HCT116 (cell line): Measurements from ENCODE around the gene KHDRBS2. TPM values are rescaled to one million over a fixed set of nuclear protein-coding genes. Genes with fewer than 3 reads are reported as not detected.

ENCODE experiments used
- ATAC-seq: fragments of 200-7000 bp; cut with Tn5 transposase; 2 replicates; pipeline ENCODE4 v1.9.1; 2020; ENCODE audit warnings: mild to moderate bottlenecking, moderate library complexity
- BruUV-seq: library from RNA; stranded (reverse); fragments of 400-500 nt; replicated peaks from 2 replicates; lab custom pipeline; 2021; lab: Mats Ljungman, UMichigan
- CTCF ChIA-PET: fragments of 300-600 bp; sonication (Branson Sonifier 250); formaldehyde crosslinking; loops from one replicate; lab custom pipeline; 2021; ENCODE audit warnings: antibody characterized with exemption; lab: Charles Lee
- POLR2A ChIA-PET: fragments of 300-600, 350-600 bp; sonication (Branson Sonifier 250); formaldehyde crosslinking; loops from one replicate; lab custom pipeline; 2021; ENCODE audit warnings: antibody characterized with exemption; lab: Charles Lee
- RAD21 ChIA-PET, 2 experiments: fragments of 300-600 bp; sonication (Branson Sonifier 250); formaldehyde crosslinking; loops; one replicate each; lab custom pipeline; 2023; ENCODE audit warnings: low total read pairs in 2 of 2; ENCODE audit not compliant: uncharacterized antibody in 2 of 2, unreplicated experiment in 2 of 2, low non-redundant PET in 1 of 2; lab: Charles Lee
- DNase-seq: peaks from one replicate; pipeline ENCODE4 v3.0.0-alpha.2; 2010; ENCODE audit warnings: low read depth, low spot score
- H2AFZ ChIP-seq: fragments of 200-600 bp; shearing (Covaris generic), sonication (generic); 2 replicates; pipeline ENCODE4 v1.6.1; 2017; ENCODE audit warnings: low read depth, mixed run types, mixed read lengths, antibody characterized with exemption, low read length; ENCODE audit not compliant: poor library complexity, severe bottlenecking
- H3K27ac ChIP-seq: 2 replicates; pipeline ENCODE4 v1.5.1; 2012; ENCODE audit warnings: low read depth, low read length
- H3K27me3 ChIP-seq: fragments of 200-600 bp; sonication (generic); 2 replicates; pipeline ENCODE4 v1.6.1; 2016; ENCODE audit warnings: mixed run types, low read length, mixed read lengths; ENCODE audit not compliant: insufficient read depth
- H3K36me3 ChIP-seq, 2 experiments: fragments of 200-500 bp in 1 of 2; fragments of 200-600 bp in 1 of 2; sonication (Bioruptor generic) in 1 of 2; sonication (generic) in 1 of 2; 2 replicates each; pipeline versions ENCODE4 v1.5.1 to v1.6.1; 2014 to 2016; ENCODE audit warnings: low read length in 2 of 2, inconsistent platforms in 1 of 2, mixed read lengths in 1 of 2, mixed run types in 1 of 2; ENCODE audit not compliant: insufficient read depth in 2 of 2, control insufficient read depth in 1 of 2
- H3K4me1 ChIP-seq, 2 experiments: fragments of 200-600 bp in 1 of 2; sonication (generic) in 1 of 2; 2 replicates each; pipeline versions ENCODE4 v1.5.1 to v1.6.1; 2012 to 2017; ENCODE audit warnings: low read length in 2 of 2, inconsistent platforms in 1 of 2, mild to moderate bottlenecking in 1 of 2, mixed read lengths in 1 of 2, mixed run types in 1 of 2, moderate library complexity in 1 of 2; ENCODE audit not compliant: insufficient read depth in 2 of 2, control insufficient read depth in 1 of 2
- H3K4me2 ChIP-seq: fragments of 200-600 bp; sonication (generic); 2 replicates; pipeline ENCODE4 v1.6.1; 2017; ENCODE audit warnings: mixed run types, low read length, mixed read lengths
- H3K4me3 ChIP-seq, 2 experiments: fragments of 200-600 bp in 1 of 2; sonication (generic) in 1 of 2; replicated peaks in 1 of 2; 2 replicates each; pipeline ENCODE4 v1.5.1; 2011 to 2016; ENCODE audit warnings: low read length in 2 of 2, control low read depth in 1 of 2, low read depth in 1 of 2, mild to moderate bottlenecking in 1 of 2, mixed read lengths in 1 of 2, mixed run types in 1 of 2
- H3K79me2 ChIP-seq: fragments of 200-600 bp; sonication (generic); 2 replicates; pipeline ENCODE4 v1.6.1; 2017; ENCODE audit warnings: mild to moderate bottlenecking, mixed run types, low read length, moderate library complexity, mixed read lengths; ENCODE audit not compliant: insufficient read depth
- H3K9ac ChIP-seq: fragments of 200-600 bp; sonication (generic); 2 replicates; pipeline ENCODE4 v1.6.1; 2016; ENCODE audit warnings: low read length, mixed read lengths
- H3K9me2 ChIP-seq: fragments of 200-600 bp; sonication (generic), shearing (Covaris generic); 2 replicates; pipeline ENCODE4 v1.6.1; 2017; ENCODE audit warnings: mixed run types, mild to moderate bottlenecking, moderate library complexity; ENCODE audit not compliant: insufficient read depth
- H3K9me3 ChIP-seq, 2 experiments: fragments of 200-500 bp in 1 of 2; fragments of 200-600 bp in 1 of 2; sonication (Bioruptor generic) in 1 of 2; sonication (generic) in 1 of 2; 2 replicates each; pipeline ENCODE4 v1.6.1; 2014 to 2017; ENCODE audit warnings: low read length in 2 of 2, mixed read lengths in 2 of 2, inconsistent platforms in 1 of 2, low read depth in 1 of 2, mild to moderate bottlenecking in 1 of 2, mixed run types in 1 of 2, moderate library complexity in 1 of 2; ENCODE audit not compliant: control insufficient read depth in 1 of 2, insufficient read depth in 1 of 2
- H4K20me1 ChIP-seq: fragments of 200-600 bp; sonication (generic), shearing (Covaris generic); 2 replicates; pipeline ENCODE4 v1.6.1; 2017; ENCODE audit warnings: mixed run types, mild to moderate bottlenecking, moderate library complexity; ENCODE audit not compliant: insufficient read depth
- CBX3 ChIP-seq: IDR thresholded peaks from 2 replicates; pipeline ENCODE4 v1.6.1; 2012; ENCODE audit warnings: low read depth
- EZH2 ChIP-seq: fragments of 200-600 bp; sonication (generic); IDR thresholded peaks from 2 replicates; pipeline ENCODE4 v1.6.1; 2017; ENCODE audit warnings: antibody characterized with exemption, mixed run types
- POLR2AphosphoS5 ChIP-seq: IDR thresholded peaks from 2 replicates; pipeline ENCODE4 v1.6.1; 2011; ENCODE audit warnings: mild to moderate bottlenecking, low read depth, low read length, moderate library complexity
- SIN3A ChIP-seq: IDR thresholded peaks from 2 replicates; pipeline ENCODE4 v1.6.1; 2012; ENCODE audit warnings: low read depth
- SP1 ChIP-seq: IDR thresholded peaks from 2 replicates; pipeline ENCODE4 v1.6.1; 2012; ENCODE audit warnings: low read depth
- SRF ChIP-seq: IDR thresholded peaks from 2 replicates; pipeline ENCODE4 v1.6.1; 2012; ENCODE audit warnings: low read depth
- YY1 ChIP-seq: IDR thresholded peaks from 2 replicates; pipeline ENCODE4 v1.6.1; 2011; ENCODE audit warnings: low read length, low read depth, moderate library complexity, mild to moderate bottlenecking; ENCODE audit not compliant: insufficient replicate concordance; ENCODE audit errors: extremely low read depth
- ZFX ChIP-seq: fragments of 450-650 bp; IDR thresholded peaks from 2 replicates; pipeline ENCODE4 v1.6.1; 2017
- ZNF274 ChIP-seq: fragments of 200-500 bp; sonication (Bioruptor generic); IDR thresholded peaks from 2 replicates; pipeline ENCODE4 v1.6.1; 2014; ENCODE audit warnings: mild to moderate bottlenecking, low read depth, low read length, inconsistent platforms
- intact Hi-C: fragments of 100-400 bp; cut with micrococcal nuclease; formaldehyde crosslinking; loops from 2 replicates; pipeline ENCODE4 v1.10.0; 2022
- total RNA-seq: library from RNA; stranded (reverse); gene quantifications from one replicate; pipeline ENCODE4 v1.2.1, GENCODE V29; 2021; ENCODE audit not compliant: unreplicated experiment
- TF ChIP-seq, protein P1 (sequence below): IDR thresholded peaks from 2 replicates; pipeline ENCODE4 v1.6.1; 2012
- TF ChIP-seq, protein P2 (sequence below): IDR thresholded peaks from 2 replicates; pipeline ENCODE4 v1.6.1; 2011; ENCODE audit warnings: mild to moderate bottlenecking, low read length, moderate library complexity; ENCODE audit not compliant: insufficient replicate concordance; ENCODE audit errors: extremely low read depth
- TF ChIP-seq, protein P3 (sequence below): IDR thresholded peaks from 2 replicates; pipeline ENCODE4 v1.6.1; 2012; ENCODE audit warnings: low read depth
- TF ChIP-seq, protein P4 (sequence below), 3 experiments: fragments of 200-600 bp in 1 of 3; sonication (generic) in 1 of 3; IDR thresholded peaks in 2 of 3; conservative IDR thresholded peaks in 1 of 3; 2 replicates each; pipeline ENCODE4 v1.5.1; 2012 to 2017; ENCODE audit warnings: low read depth in 2 of 3, low read length in 2 of 3, antibody characterized with exemption in 1 of 3, borderline replicate concordance in 1 of 3, control low read depth in 1 of 3, mild to moderate bottlenecking in 1 of 3, mixed read lengths in 1 of 3, mixed run types in 1 of 3, moderate library complexity in 1 of 3; ENCODE audit not compliant: insufficient read depth in 1 of 3

The KHDRBS2 gene
- total RNA-seq, 1 experiment from 2014 or later: not detected

DNA sequence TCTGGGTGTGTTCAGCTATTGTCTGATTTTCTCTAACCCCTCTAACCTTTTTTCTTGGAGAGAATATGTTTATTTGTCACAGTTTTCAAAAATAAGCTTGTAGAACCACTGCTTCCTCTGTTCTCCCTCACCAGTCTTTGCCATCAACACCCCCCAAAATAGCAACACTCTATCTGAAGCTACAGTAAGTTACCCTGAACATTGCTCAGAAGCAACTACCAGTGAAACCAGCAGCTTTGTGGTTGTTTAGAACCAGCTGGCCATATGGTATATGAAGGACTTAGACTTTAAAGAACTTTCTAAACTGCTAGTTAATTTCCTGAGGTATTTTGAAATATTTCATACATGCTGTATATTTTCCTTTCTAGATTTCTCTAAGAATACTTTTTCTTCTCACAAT lies 242.9 kb downstream of the KHDRBS2 start:
- POLR2A ChIA-PET: no interaction called here

More for the DNA sequence above, 242.9 kb downstream of the KHDRBS2 start:
- ATAC-seq (no peak), DNase-seq (no peak)
- RAD21 ChIA-PET: no interaction called here
- no peaks in the 10 kb centered on the region for H3K36me3 ChIP-seq
- no peaks in the 10 kb centered on the region for H4K20me1 ChIP-seq
- H3K4me1 ChIP-seq: no peaks in the 10 kb centered on the region
- peaks cover 7 to 28% of the 10 kb centered on the region in 2 experiments; a peak in 2 of 4 replicates for H3K9me3 ChIP-seq
- no peaks in the 10 kb centered on the region for H3K9me2 ChIP-seq
- H3K27me3 ChIP-seq: no peaks in the 10 kb centered on the region
- no peak overlapping the region for H3K27ac ChIP-seq
- no peak overlapping the region for H2AFZ ChIP-seq
- H3K79me2 ChIP-seq: no peaks in the 10 kb centered on the region
- no peak overlapping the region for H3K9ac ChIP-seq
- no peak overlapping the region for H3K4me3 ChIP-seq
- TF ChIP-seq CBX3 (no peak), SP1 (no peak), SIN3A (no peak), ZFX (no peak), SRF (no peak), EZH2 (no peak), POLR2AphosphoS5 (no peak), ZNF274 (no peak), YY1 (no peak)
- TF ChIP-seq, protein P1, sequence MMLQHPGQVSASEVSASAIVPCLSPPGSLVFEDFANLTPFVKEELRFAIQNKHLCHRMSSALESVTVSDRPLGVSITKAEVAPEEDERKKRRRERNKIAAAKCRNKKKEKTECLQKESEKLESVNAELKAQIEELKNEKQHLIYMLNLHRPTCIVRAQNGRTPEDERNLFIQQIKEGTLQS: no peak
- TF ChIP-seq, protein P2, sequence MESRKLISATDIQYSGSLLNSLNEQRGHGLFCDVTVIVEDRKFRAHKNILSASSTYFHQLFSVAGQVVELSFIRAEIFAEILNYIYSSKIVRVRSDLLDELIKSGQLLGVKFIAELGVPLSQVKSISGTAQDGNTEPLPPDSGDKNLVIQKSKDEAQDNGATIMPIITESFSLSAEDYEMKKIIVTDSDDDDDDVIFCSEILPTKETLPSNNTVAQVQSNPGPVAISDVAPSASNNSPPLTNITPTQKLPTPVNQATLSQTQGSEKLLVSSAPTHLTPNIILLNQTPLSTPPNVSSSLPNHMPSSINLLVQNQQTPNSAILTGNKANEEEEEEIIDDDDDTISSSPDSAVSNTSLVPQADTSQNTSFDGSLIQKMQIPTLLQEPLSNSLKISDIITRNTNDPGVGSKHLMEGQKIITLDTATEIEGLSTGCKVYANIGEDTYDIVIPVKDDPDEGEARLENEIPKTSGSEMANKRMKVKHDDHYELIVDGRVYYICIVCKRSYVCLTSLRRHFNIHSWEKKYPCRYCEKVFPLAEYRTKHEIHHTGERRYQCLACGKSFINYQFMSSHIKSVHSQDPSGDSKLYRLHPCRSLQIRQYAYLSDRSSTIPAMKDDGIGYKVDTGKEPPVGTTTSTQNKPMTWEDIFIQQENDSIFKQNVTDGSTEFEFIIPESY: no peak
- TF ChIP-seq, protein P3, sequence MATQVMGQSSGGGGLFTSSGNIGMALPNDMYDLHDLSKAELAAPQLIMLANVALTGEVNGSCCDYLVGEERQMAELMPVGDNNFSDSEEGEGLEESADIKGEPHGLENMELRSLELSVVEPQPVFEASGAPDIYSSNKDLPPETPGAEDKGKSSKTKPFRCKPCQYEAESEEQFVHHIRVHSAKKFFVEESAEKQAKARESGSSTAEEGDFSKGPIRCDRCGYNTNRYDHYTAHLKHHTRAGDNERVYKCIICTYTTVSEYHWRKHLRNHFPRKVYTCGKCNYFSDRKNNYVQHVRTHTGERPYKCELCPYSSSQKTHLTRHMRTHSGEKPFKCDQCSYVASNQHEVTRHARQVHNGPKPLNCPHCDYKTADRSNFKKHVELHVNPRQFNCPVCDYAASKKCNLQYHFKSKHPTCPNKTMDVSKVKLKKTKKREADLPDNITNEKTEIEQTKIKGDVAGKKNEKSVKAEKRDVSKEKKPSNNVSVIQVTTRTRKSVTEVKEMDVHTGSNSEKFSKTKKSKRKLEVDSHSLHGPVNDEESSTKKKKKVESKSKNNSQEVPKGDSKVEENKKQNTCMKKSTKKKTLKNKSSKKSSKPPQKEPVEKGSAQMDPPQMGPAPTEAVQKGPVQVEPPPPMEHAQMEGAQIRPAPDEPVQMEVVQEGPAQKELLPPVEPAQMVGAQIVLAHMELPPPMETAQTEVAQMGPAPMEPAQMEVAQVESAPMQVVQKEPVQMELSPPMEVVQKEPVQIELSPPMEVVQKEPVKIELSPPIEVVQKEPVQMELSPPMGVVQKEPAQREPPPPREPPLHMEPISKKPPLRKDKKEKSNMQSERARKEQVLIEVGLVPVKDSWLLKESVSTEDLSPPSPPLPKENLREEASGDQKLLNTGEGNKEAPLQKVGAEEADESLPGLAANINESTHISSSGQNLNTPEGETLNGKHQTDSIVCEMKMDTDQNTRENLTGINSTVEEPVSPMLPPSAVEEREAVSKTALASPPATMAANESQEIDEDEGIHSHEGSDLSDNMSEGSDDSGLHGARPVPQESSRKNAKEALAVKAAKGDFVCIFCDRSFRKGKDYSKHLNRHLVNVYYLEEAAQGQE: no peak
- TF ChIP-seq, protein P4, sequence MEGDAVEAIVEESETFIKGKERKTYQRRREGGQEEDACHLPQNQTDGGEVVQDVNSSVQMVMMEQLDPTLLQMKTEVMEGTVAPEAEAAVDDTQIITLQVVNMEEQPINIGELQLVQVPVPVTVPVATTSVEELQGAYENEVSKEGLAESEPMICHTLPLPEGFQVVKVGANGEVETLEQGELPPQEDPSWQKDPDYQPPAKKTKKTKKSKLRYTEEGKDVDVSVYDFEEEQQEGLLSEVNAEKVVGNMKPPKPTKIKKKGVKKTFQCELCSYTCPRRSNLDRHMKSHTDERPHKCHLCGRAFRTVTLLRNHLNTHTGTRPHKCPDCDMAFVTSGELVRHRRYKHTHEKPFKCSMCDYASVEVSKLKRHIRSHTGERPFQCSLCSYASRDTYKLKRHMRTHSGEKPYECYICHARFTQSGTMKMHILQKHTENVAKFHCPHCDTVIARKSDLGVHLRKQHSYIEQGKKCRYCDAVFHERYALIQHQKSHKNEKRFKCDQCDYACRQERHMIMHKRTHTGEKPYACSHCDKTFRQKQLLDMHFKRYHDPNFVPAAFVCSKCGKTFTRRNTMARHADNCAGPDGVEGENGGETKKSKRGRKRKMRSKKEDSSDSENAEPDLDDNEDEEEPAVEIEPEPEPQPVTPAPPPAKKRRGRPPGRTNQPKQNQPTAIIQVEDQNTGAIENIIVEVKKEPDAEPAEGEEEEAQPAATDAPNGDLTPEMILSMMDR (IDR thresholded peaks at IDR 0.05 in 2 of 3, conservative IDR thresholded peaks at IDR 0.05 in 1 of 3; ENCODE audit: borderline replicate concordance in 1 of 3, insufficient read depth in 1 of 3, low read depth in 2 of 3, low read length in 2 of 3): no peak
- intact Hi-C loops: no loop called here
- no TSS peak for BruUV-seq
- H3K4me2 ChIP-seq: no peak overlapping the region
- CTCF ChIA-PET: no interaction called here
